ENCODE measurements around the gene C10orf90. TPM values are rescaled to one million over a fixed set of nuclear protein-coding genes. Genes with fewer than 3 reads are reported as not detected.

Gene C10orf90
- total and polyA plus RNA-seq, 2 of the 8 experiments (the other 6 are each of a cell fraction or from before 2014, with no cell fraction given), result 0.21 TPM; not detected in 1

DNA sequence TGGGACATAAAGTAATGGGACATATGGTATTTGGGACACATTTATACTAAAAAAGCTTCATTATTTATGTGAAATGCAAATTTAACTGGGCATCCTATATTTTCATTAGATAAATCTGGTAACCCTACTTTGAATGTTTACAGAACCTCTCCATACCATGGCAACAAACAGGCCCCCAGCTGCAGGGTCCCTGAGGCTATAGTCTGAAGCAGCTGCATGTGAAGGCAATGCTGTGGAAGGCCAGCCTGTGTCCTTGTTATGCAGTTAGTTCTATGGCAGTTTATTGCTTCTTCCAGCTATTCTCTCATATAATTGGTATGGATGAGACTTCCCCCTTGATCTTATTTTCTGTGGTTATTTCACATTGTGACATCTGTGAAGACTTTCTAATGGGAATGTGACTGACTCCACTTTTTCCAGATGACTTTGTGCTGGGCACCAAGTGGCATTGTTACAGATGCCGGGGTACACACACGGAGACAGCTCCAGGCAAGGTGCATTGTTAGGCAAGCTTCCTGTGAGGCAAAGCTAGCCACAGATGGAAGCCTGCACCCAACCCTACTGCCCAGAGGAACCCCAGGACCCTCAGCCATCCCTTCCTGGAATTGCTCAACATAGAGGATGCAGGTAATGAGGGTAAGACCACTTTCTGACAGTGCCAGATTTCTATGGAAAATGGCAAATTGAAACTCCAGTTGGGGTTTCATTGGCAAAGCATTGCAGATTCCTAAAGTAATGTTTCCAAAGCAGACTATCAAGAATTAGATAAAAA is 232.7 kb downstream of the C10orf90 start (continued):
- TF ChIP-seq SIN3A (conservative IDR thresholded peaks at IDR 0.05 in 1 of 2, IDR thresholded peaks at IDR 0.05 in 1 of 2; ENCODE audit: low read depth in 1 of 2, low read length in 2 of 2) (no peak), GTF2F1 (IDR thresholded peaks at IDR 0.05; ENCODE audit: borderline replicate concordance, low read depth, low read length) (no peak)

Data from H1 (cell line).